ENCODE measurements around the gene TNS1. TPM values are rescaled to one million over a fixed set of nuclear protein-coding genes. Genes with fewer than 3 reads are reported as not detected.
A peak's percentile ranks its signal among the peaks of the same experiment; 100 is the strongest.

The TNS1 gene
- total RNA-seq, 4 donors from 2014 or later = 169 to 316 (median 229) TPM

DNA sequence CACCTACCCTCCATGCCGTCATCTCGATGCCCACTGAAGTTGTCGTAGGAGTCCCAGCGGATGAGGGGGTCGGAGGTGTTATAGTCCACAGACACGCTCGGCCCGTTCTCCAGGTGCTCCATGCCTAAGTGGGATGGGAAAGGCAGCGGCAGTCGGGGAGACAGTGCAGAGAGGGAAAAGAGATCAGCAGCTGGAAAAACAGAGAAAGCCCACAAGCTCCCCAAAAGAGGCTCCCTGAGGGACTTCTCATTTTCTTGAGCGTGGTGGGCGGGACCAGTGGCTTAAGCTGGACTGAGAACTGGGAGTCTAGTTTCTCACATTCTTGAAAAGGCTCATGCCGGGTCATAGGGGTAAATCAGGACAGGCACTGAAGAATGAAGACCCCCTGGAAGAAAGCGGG, 121.9 kb downstream of the TNS1 start:
- peaks cover 48 to 50% of the 10 kb centered on the region in 2 donors for H3K36me3 ChIP-seq
- intact Hi-C loops (cut with DNase I) = no loop called here
- no peaks in the 10 kb centered on the region for H3K9me3 ChIP-seq
- H3K4me1 ChIP-seq = peaks cover 21 to 55% of the 10 kb centered on the region in 2 donors
- H3K27ac ChIP-seq = peak overlapping the region in 2 of 3 donors; percentile 58 to 77
- DNase-seq = no peak
- no peak overlapping the region for H3K4me3 ChIP-seq (replicated peaks in 1 of 3)
- TF ChIP-seq, protein P1, sequence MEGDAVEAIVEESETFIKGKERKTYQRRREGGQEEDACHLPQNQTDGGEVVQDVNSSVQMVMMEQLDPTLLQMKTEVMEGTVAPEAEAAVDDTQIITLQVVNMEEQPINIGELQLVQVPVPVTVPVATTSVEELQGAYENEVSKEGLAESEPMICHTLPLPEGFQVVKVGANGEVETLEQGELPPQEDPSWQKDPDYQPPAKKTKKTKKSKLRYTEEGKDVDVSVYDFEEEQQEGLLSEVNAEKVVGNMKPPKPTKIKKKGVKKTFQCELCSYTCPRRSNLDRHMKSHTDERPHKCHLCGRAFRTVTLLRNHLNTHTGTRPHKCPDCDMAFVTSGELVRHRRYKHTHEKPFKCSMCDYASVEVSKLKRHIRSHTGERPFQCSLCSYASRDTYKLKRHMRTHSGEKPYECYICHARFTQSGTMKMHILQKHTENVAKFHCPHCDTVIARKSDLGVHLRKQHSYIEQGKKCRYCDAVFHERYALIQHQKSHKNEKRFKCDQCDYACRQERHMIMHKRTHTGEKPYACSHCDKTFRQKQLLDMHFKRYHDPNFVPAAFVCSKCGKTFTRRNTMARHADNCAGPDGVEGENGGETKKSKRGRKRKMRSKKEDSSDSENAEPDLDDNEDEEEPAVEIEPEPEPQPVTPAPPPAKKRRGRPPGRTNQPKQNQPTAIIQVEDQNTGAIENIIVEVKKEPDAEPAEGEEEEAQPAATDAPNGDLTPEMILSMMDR (IDR thresholded peaks at IDR 0.05) = no peak
- TF ChIP-seq POLR2A (IDR thresholded peaks at IDR 0.05) = no peak
- 80 to 84% methylated on average over 14 of the region's 14 CpGs for WGBS, 2 donors
- no peaks in the 10 kb centered on the region for H3K27me3 ChIP-seq

DNA sequence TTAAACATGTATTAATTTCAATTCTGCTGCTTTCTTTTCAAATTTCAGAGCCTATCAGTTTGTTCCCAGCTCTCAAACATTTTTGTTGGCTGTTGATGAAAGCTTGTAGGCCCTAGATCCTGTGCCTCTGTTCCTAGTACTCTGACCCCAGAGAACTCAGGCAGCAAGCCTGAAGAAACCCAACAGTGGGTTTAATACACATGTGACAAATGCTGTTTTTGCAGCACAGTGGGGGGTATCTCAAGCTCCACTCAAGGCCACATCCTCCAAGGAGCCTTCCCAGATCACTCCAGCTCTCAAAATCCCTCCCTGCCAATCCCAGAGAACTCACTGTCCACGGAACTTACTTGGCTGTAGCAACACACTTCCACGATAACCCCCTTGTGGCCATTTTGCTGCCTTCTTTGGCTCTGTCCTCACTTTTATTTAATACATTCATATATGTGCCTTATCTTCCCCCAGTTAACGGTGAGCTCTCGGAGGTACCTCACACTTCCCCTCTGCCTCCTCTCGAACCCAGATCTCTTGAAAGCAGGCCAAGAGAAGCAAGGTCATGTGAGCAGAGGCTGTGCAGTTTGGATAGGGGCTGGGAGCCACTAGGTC, 122.4 kb downstream of the TNS1 start:
- 73 to 79% methylated on average over 5 of the region's 5 CpGs for WGBS, 2 donors
- Histone ChIP-seq H3K4me3 (replicated peaks in 1 of 3) (no peak overlapping the region), H3K27me3 (no peaks in the 10 kb centered on the region), H3K36me3 (peaks cover 43 to 45% of the 10 kb centered on the region in 2 donors), H3K27ac (peak overlapping the region; percentile 25 to 77 (median 58)), H3K9me3 (no peaks in the 10 kb centered on the region), H3K4me1 (peaks cover 21 to 60% of the 10 kb centered on the region in 2 donors)
- intact Hi-C loops (cut with DNase I) = no loop called here
- no peak for TF ChIP-seq POLR2A (IDR thresholded peaks at IDR 0.05)
- TF ChIP-seq, protein P1 (IDR thresholded peaks at IDR 0.05) = no peak
- no peak for DNase-seq

DNA sequence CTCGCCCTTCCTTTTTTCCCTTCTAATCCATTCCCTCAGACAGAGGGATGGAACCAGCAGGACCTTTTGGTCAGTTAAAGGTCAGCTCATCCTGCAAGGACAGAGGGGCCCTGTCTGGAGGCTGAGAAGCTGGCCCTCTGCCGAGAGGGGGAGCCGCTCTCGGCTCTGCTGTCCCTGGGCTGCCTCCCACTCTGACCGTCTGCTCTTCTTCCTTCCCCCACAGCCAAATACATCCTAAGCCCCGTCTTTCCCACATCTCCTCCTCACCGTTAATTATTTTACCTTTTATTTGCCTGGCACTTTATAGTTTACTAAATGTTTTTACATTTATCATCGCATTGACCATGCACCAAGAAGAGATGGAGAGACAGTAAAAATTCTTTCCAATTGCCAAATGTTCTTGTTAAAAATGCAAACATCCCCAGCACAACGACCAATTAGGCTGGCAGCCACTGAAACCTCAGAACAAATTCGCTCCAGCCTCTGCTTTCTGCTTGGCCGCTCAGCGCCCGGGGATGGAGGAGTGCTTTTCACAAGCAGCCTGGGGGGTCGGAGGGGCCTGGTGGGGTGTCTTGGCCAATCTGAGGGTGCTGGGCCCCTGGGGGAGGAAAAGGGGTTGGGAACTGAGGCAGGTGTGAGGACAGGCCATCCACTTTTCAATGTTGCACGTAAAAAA, 123.7 kb downstream of the TNS1 start:
- TF ChIP-seq POLR2A (IDR thresholded peaks at IDR 0.05) = no peak
- TF ChIP-seq, protein P1 (IDR thresholded peaks at IDR 0.05) = no peak
- DNase-seq = peak in 1 of 2 donors; percentile 46
- H3K27ac ChIP-seq = peak overlapping the region; percentile 40 to 77 (median 58)
- intact Hi-C loops (cut with DNase I) = no loop called here
- H3K4me3 ChIP-seq (replicated peaks in 1 of 3) = no peak overlapping the region
- H3K27me3 ChIP-seq = no peaks in the 10 kb centered on the region
- WGBS, 2 donors = 44 to 45% methylated on average over 15 of the region's 15 CpGs
- no peaks in the 10 kb centered on the region for H3K9me3 ChIP-seq
- H3K36me3 ChIP-seq = peaks cover 32 to 43% of the 10 kb centered on the region in 2 donors
- peaks cover 21 to 61% of the 10 kb centered on the region in 2 donors for H3K4me1 ChIP-seq

DNA sequence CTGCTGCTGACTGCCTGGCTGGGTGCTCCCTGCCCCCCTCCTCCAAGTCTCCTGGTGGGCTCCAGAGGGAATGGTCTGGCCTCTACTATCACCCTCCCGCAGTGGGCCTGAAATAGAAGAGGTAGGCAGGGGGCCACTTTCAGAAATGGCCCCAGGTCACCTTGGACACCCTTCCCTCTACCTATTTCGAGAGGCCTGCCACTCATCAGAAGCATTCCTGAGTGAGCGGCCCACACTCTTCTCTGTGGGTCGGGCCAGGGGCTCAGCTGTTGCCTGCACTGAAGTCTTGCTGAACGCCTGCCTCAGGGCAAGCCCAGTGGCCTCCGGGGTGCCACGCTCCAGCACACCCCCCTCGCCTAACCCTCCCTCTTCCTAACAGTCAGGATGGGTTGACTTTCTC, 124.9 kb downstream of the TNS1 start:
- Histone ChIP-seq H3K27ac (peak overlapping the region in 1 of 3 donors; percentile 77), H3K27me3 (no peaks in the 10 kb centered on the region), H3K36me3 (peaks cover 32 to 36% of the 10 kb centered on the region in 2 donors), H3K4me3 (replicated peaks in 1 of 3) (no peak overlapping the region), H3K9me3 (no peaks in the 10 kb centered on the region), H3K4me1 (peaks cover 21 to 61% of the 10 kb centered on the region in 2 donors)
- WGBS, 2 donors = 70 to 79% methylated on average over 2 to 7 of the region's 8 CpGs
- peak; percentile 25 to 33 for DNase-seq
- intact Hi-C loops (cut with DNase I) = no loop called here
- TF ChIP-seq, protein P1 (IDR thresholded peaks at IDR 0.05) = no peak
- TF ChIP-seq POLR2A (IDR thresholded peaks at IDR 0.05) = no peak

DNA sequence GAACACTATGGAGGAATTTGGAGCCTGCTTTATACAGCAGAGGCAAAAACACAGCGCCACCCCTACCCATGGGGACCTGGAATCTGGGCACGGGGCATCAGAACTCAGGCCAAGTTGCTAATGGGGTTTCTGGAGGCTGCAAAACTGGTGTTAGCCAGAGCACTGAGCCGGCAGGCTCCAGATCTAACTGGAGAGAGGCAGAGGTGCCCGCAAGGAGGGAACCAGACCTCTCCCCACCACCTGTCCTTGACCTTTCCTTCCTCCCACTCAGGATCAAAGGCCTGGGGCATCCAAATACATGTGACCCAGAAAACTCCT, 126.6 kb downstream of the TNS1 start:
- Histone ChIP-seq H3K9me3 (no peaks in the 10 kb centered on the region), H3K27ac (peak overlapping the region in 1 of 3 donors; percentile 39), H3K4me3 (replicated peaks in 1 of 3) (no peak overlapping the region), H3K27me3 (no peaks in the 10 kb centered on the region), H3K36me3 (peaks cover 37 to 42% of the 10 kb centered on the region in 2 donors), H3K4me1 (peaks cover 14 to 45% of the 10 kb centered on the region in 2 donors)
- 73 to 79% methylated on average over 2 to 3 of the region's 4 CpGs for WGBS, 2 donors
- no peak for TF ChIP-seq POLR2A (IDR thresholded peaks at IDR 0.05)
- TF ChIP-seq, protein P1 (IDR thresholded peaks at IDR 0.05) = no peak
- no peak for DNase-seq
- intact Hi-C loops (cut with DNase I) = no loop called here

Data from thyroid gland (tissue), 4 donors.